ENCODE data around the gene SLC10A7. TPM values are rescaled to one million over a fixed set of nuclear protein-coding genes. Genes with fewer than 3 reads are reported as not detected.

SLC10A7 gene
- total RNA-seq, 2 experiments from 2014 or later = 8.7 to 9.9 TPM

DNA sequence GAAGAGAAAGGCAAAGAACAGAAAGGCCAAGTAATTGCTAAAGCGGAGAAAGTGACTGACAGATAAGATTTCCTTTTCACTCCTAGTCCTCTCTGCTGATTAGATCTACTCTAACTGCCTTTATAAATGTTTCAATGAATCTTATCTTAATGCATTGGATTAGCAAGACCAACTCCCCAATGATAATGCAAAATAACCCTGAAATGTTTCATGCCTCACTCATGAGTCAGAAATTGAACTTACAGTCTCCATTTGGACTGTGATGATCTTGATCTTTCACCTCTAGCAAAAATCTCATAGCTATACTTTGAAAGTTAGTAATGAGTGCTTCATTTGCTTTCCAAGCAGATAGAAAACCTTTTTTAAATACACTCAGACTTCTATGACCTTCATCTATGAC is 26.5 kb downstream of the SLC10A7 start:
- no peaks in the 10 kb centered on the region for H3K9me3 Mint-ChIP-seq
- peaks cover 10% of the 10 kb centered on the region for H3K36me3 Mint-ChIP-seq (ENCODE audit: low read depth)
- CTCF ChIA-PET = no interaction called here
- no peaks in the 10 kb centered on the region for H3K27me3 Mint-ChIP-seq
- no peak overlapping the region for H3K27ac ChIP-seq (ENCODE audit: low read depth in 1 of 2, low read length in 2 of 2)
- intact Hi-C loops (cut with DNase I, micrococcal nuclease) = no loop called here
- no peak for DNase-seq
- no peak overlapping the region for H3K4me3 Mint-ChIP-seq
- no peaks in the 10 kb centered on the region for H3K36me3 ChIP-seq (ENCODE audit: insufficient read depth, low read length)
- TF ChIP-seq CTCF (IDR thresholded peaks at IDR 0.05) = no peak
- POLR2A ChIA-PET = no interaction called here
- no peak for ATAC-seq (ENCODE audit: poor library complexity)
- peaks cover 37% of the 10 kb centered on the region for H3K4me1 Mint-ChIP-seq (ENCODE audit: low read depth)
- H3K9me3 ChIP-seq (ENCODE audit: control insufficient read depth in 1 of 2, insufficient read depth in 1 of 2, low read length in 2 of 2) = no peaks in the 10 kb centered on the region
- no peaks in the 10 kb centered on the region for H3K27me3 ChIP-seq (ENCODE audit: control insufficient read depth in 1 of 2, insufficient read depth in 2 of 2, low read length in 2 of 2)
- H3K4me3 ChIP-seq (ENCODE audit: low read length) = no peak overlapping the region
- no peaks in the 10 kb centered on the region for H3K4me1 ChIP-seq (ENCODE audit: insufficient read depth, low read length)
- no peak overlapping the region for H3K27ac Mint-ChIP-seq

GRCh38 chr4:146494143-146494542 is 27.6 kb downstream of the SLC10A7 start:
- Histone ChIP-seq H3K4me3 (ENCODE audit: low read length) (no peak overlapping the region), H3K27me3 (ENCODE audit: control insufficient read depth in 1 of 2, insufficient read depth in 2 of 2, low read length in 2 of 2) (no peaks in the 10 kb centered on the region), H3K36me3 (ENCODE audit: insufficient read depth, low read length) (no peaks in the 10 kb centered on the region), H3K4me1 (ENCODE audit: insufficient read depth, low read length) (no peaks in the 10 kb centered on the region), H3K9me3 (ENCODE audit: control insufficient read depth in 1 of 2, insufficient read depth in 1 of 2, low read length in 2 of 2) (no peaks in the 10 kb centered on the region), H3K27ac (ENCODE audit: low read depth in 1 of 2, low read length in 2 of 2) (no peak overlapping the region)
- H3K36me3 Mint-ChIP-seq (ENCODE audit: low read depth) = peaks cover 15% of the 10 kb centered on the region
- POLR2A ChIA-PET = no interaction called here
- H3K27me3 Mint-ChIP-seq = no peaks in the 10 kb centered on the region
- CTCF ChIA-PET = no interaction called here
- DNase-seq = no peak
- H3K4me1 Mint-ChIP-seq (ENCODE audit: low read depth) = peaks cover 45% of the 10 kb centered on the region
- no peak overlapping the region for H3K4me3 Mint-ChIP-seq
- TF ChIP-seq CTCF (IDR thresholded peaks at IDR 0.05) = no peak
- no peak for ATAC-seq (ENCODE audit: poor library complexity)
- intact Hi-C loops (cut with DNase I, micrococcal nuclease) = no loop called here
- H3K27ac Mint-ChIP-seq = no peak overlapping the region
- H3K9me3 Mint-ChIP-seq = no peaks in the 10 kb centered on the region

DNA sequence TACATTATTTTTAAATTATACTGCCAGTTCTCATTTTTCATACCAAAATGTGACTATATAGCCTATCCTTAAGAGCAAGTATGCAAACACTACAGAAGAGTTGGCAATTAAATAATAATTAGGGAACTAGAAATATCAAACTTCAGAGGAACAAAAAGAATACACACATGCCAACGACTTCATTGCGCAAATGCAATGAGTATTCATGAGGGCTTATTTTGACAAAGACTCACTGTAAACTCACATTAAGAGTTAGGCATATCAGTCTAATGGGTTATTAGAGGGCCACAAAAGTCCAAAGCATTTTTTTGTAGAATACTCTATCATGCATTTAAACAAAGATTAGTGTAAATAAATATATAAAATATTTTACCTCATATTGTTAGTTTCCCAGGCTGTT is 31.6 kb downstream of the SLC10A7 start:
- no peak for TF ChIP-seq CTCF (IDR thresholded peaks at IDR 0.05)
- DNase-seq (no peak), ATAC-seq (ENCODE audit: poor library complexity) (no peak)
- no peaks in the 10 kb centered on the region for H3K27me3 ChIP-seq (ENCODE audit: control insufficient read depth in 1 of 2, insufficient read depth in 2 of 2, low read length in 2 of 2)
- Mint-ChIP-seq H3K27ac (no peak overlapping the region), H3K27me3 (no peaks in the 10 kb centered on the region), H3K4me3 (no peak overlapping the region), H3K4me1 (ENCODE audit: low read depth) (peaks cover 43% of the 10 kb centered on the region), H3K36me3 (ENCODE audit: low read depth) (peaks cover 45% of the 10 kb centered on the region), H3K9me3 (no peaks in the 10 kb centered on the region)
- peaks cover 7% of the 10 kb centered on the region for H3K4me1 ChIP-seq (ENCODE audit: insufficient read depth, low read length)
- no peak overlapping the region for H3K27ac ChIP-seq (ENCODE audit: low read depth in 1 of 2, low read length in 2 of 2)
- ChIA-PET POLR2A (no interaction called here), CTCF (interaction anchor here (0.6 kb wide), 1 partner anchor 100 kb away, joined by 4 read pairs; no protein-coding TSS in a partner anchor)
- no peaks in the 10 kb centered on the region for H3K9me3 ChIP-seq (ENCODE audit: control insufficient read depth in 1 of 2, insufficient read depth in 1 of 2, low read length in 2 of 2)
- intact Hi-C loops (cut with DNase I, micrococcal nuclease) = no loop called here
- no peak overlapping the region for H3K4me3 ChIP-seq (ENCODE audit: low read length)
- no peaks in the 10 kb centered on the region for H3K36me3 ChIP-seq (ENCODE audit: insufficient read depth, low read length)

Measured in CD4-positive, alpha-beta T cell (primary cell).